PC-9 (cell line): ENCODE results near the gene INHBE. TPM values are rescaled to one million over a fixed set of nuclear protein-coding genes. Genes with fewer than 3 reads are reported as not detected.

Experiments used
- BruUV-seq: library from RNA; stranded (reverse); fragments of 400-500 nt; replicated peaks from 2 replicates; lab custom pipeline; 2021; lab: Mats Ljungman, UMichigan
- CTCF ChIA-PET: fragments of 300-600 bp; sonication (Branson Sonifier 250); formaldehyde crosslinking; loops from one replicate; lab custom pipeline; 2022; ENCODE audit warnings: antibody characterized with exemption; lab: Charles Lee
- POLR2A ChIA-PET: fragments of 300-600 bp; sonication (Branson Sonifier 250); formaldehyde crosslinking; loops from one replicate; lab custom pipeline; 2022; ENCODE audit warnings: antibody characterized with exemption; ENCODE audit not compliant: unreplicated experiment; lab: Charles Lee
- DNase-seq, 2 experiments: peaks; one replicate each; pipeline versions ENCODE4 v3.0.0 to v3.0.0-alpha.2; 2015 to 2022; ENCODE audit warnings: mixed read lengths in 1 of 2
- H2AFZ ChIP-seq: fragments of 200-600 bp; sonication (generic); 2 replicates; pipeline ENCODE4 v1.8.1; 2017; ENCODE audit warnings: antibody characterized with exemption
- H3F3A ChIP-seq: fragments of 200-600 bp; sonication (generic); 2 replicates; pipeline ENCODE4 v1.8.1; 2017; ENCODE audit warnings: antibody characterized with exemption, mild to moderate bottlenecking, low read depth; ENCODE audit not compliant: insufficient read depth
- H3K27ac ChIP-seq: fragments of 200-600 bp; sonication (generic); 2 replicates; pipeline ENCODE4 v1.6.1; 2016; ENCODE audit warnings: mixed run types
- H3K27me3 ChIP-seq: fragments of 200-600 bp; sonication (generic); 2 replicates; pipeline ENCODE4 v1.6.1; 2016; ENCODE audit warnings: low read depth, mixed run types; ENCODE audit not compliant: insufficient read depth
- H3K36me3 ChIP-seq: fragments of 200-600 bp; sonication (generic); 2 replicates; pipeline ENCODE4 v1.6.1; 2016; ENCODE audit warnings: low read depth, mixed run types
- H3K4me1 ChIP-seq: fragments of 200-600 bp; sonication (generic); replicated peaks from 2 replicates; pipeline ENCODE4 v1.6.1; 2016; ENCODE audit warnings: mixed run types; ENCODE audit not compliant: insufficient read depth
- H3K4me2 ChIP-seq: fragments of 200-600 bp; sonication (generic); 2 replicates; pipeline ENCODE4 v1.6.1; 2017; ENCODE audit warnings: mixed run types
- H3K4me3 ChIP-seq: fragments of 200-600 bp; sonication (generic); 2 replicates; pipeline ENCODE4 v1.6.1; 2016; ENCODE audit warnings: mixed run types
- H3K79me2 ChIP-seq: fragments of 200-600 bp; sonication (generic); 2 replicates; pipeline ENCODE4 v1.6.1; 2017; ENCODE audit warnings: low read depth, mixed run types
- H3K9me2 ChIP-seq: fragments of 200-600 bp; sonication (generic); 2 replicates; pipeline ENCODE4 v1.8.1; 2017; ENCODE audit warnings: mild to moderate bottlenecking; ENCODE audit not compliant: insufficient read depth
- H3K9me3 ChIP-seq: fragments of 200-600 bp; sonication (generic); 2 replicates; pipeline ENCODE4 v1.8.1; 2016; ENCODE audit warnings: low read depth; ENCODE audit not compliant: insufficient read depth
- H4K20me1 ChIP-seq: fragments of 200-600 bp; sonication (generic); 2 replicates; pipeline ENCODE4 v1.8.1; 2017; ENCODE audit not compliant: insufficient read depth
- CTCF ChIP-seq: fragments of 200-600 bp; sonication (generic); conservative IDR thresholded peaks from 2 replicates; pipeline ENCODE4 v1.6.1; 2017; ENCODE audit warnings: mixed run types, antibody characterized with exemption, mild to moderate bottlenecking, moderate library complexity
- EZH2 ChIP-seq: fragments of 200-600 bp; sonication (generic); IDR thresholded peaks from 2 replicates; pipeline ENCODE4 v1.8.0; 2017; ENCODE audit warnings: antibody characterized with exemption, low read depth
- intact Hi-C: fragments of 100-400 bp; cut with micrococcal nuclease; formaldehyde crosslinking; loops from one replicate; pipeline ENCODE4 v1.10.0; 2022; ENCODE audit not compliant: unreplicated experiment
- total RNA-seq: library from RNA; stranded (reverse); gene quantifications from 2 replicates; pipeline ENCODE4 v1.2.3, GENCODE V29; 2021

INHBE gene
- total RNA-seq, 1 experiment from 2014 or later = 0.90 TPM

GRCh38 chr12:57476993-57477709 is 22.0 kb downstream of the INHBE start:
- H3K79me2 ChIP-seq = no peaks in the 10 kb centered on the region
- ChIA-PET CTCF (no interaction called here), POLR2A (interaction anchor here (0.5 kb wide), 1 partner anchor 9 kb away, joined by 6 read pairs; no protein-coding TSS in a partner anchor)
- H3K27ac ChIP-seq = no peak overlapping the region
- H3K36me3 ChIP-seq = no peaks in the 10 kb centered on the region
- peaks cover 55% of the 10 kb centered on the region for H3K27me3 ChIP-seq
- TF ChIP-seq CTCF (no peak), EZH2 (no peak)
- H3K9me3 ChIP-seq = no peaks in the 10 kb centered on the region
- H3K4me1 ChIP-seq = no peaks in the 10 kb centered on the region
- BruUV-seq = no TSS peak
- H2AFZ ChIP-seq = no peak overlapping the region
- H3K4me3 ChIP-seq = no peak overlapping the region
- no peaks in the 10 kb centered on the region for H3K9me2 ChIP-seq
- intact Hi-C loops = no loop called here
- H3K4me2 ChIP-seq = no peak overlapping the region
- no peaks in the 10 kb centered on the region for H3F3A ChIP-seq
- no peaks in the 10 kb centered on the region for H4K20me1 ChIP-seq
- DNase-seq = no peak

- TF ChIP-seq EZH2 (no peak), CTCF (no peak)
- H3K4me1 ChIP-seq = no peaks in the 10 kb centered on the region
- ChIA-PET CTCF (no interaction called here), POLR2A (interaction anchor here (0.5 kb wide), 1 partner anchor 9 kb away, joined by 6 read pairs; no protein-coding TSS in a partner anchor)
- H3K27me3 ChIP-seq = peaks cover 47% of the 10 kb centered on the region
- H3K79me2 ChIP-seq = no peaks in the 10 kb centered on the region
- no peak overlapping the region for H3K27ac ChIP-seq
- no peak overlapping the region for H2AFZ ChIP-seq
- no peaks in the 10 kb centered on the region for H4K20me1 ChIP-seq
- BruUV-seq = no TSS peak
- no peaks in the 10 kb centered on the region for H3K36me3 ChIP-seq
- no peaks in the 10 kb centered on the region for H3K9me3 ChIP-seq
- no peaks in the 10 kb centered on the region for H3F3A ChIP-seq
- no peak for DNase-seq
- intact Hi-C loops = no loop called here
- H3K4me2 ChIP-seq = no peak overlapping the region
- H3K4me3 ChIP-seq = no peak overlapping the region
- H3K9me2 ChIP-seq = no peaks in the 10 kb centered on the region
Observed at GRCh38 chr12:57477710-57478681, 22.9 kb downstream of the INHBE start.

GRCh38 chr12:57479043-57479375 is 23.9 kb downstream of the INHBE start:
- Histone ChIP-seq H3K4me1 (no peaks in the 10 kb centered on the region), H3K27me3 (peaks cover 36% of the 10 kb centered on the region), H3K4me2 (no peak overlapping the region), H4K20me1 (no peaks in the 10 kb centered on the region), H3K9me3 (no peaks in the 10 kb centered on the region), H3K4me3 (no peak overlapping the region), H3K27ac (no peak overlapping the region), H3F3A (peaks cover 6% of the 10 kb centered on the region; the same call in 1 of the 2 replicates), H3K36me3 (no peaks in the 10 kb centered on the region), H3K9me2 (no peaks in the 10 kb centered on the region), H3K79me2 (no peaks in the 10 kb centered on the region), H2AFZ (no peak overlapping the region)
- CTCF ChIA-PET = no interaction called here
- intact Hi-C loops = no loop called here
- no TSS peak for BruUV-seq
- TF ChIP-seq EZH2 (no peak), CTCF (no peak)
- no peak for DNase-seq
- POLR2A ChIA-PET = no interaction called here
